ENCODE measurements around the gene MGRN1.

The MGRN1 gene

DNA sequence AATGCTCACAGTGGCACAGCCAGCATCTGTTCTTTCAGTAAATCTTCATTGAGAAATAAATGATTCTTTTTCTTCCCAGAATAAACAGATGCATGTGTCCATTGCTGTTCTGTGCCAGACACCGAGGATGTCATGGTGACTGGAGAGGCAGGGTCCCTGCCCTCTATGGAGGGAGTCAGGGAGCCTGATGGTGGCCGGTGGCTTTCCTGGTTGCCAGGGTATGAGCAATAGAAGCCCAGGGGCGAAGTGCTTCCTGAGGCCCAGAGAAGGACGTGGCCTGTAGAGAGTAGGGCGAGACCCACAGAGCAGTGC is 38.8 kb downstream of the MGRN1 start:
- Histone ChIP-seq H3K27me3 (replicated peaks; ENCODE audit: control insufficient read depth, insufficient read depth, low read length) (no peaks in the 10 kb centered on the region), H3K36me3 (ENCODE audit: control insufficient read depth, insufficient read depth, low read length) (peaks cover 36% of the 10 kb centered on the region), H3K4me3 (replicated peaks; ENCODE audit: low read depth, low read length) (no peak overlapping the region)
- TF ChIP-seq, protein P1, sequence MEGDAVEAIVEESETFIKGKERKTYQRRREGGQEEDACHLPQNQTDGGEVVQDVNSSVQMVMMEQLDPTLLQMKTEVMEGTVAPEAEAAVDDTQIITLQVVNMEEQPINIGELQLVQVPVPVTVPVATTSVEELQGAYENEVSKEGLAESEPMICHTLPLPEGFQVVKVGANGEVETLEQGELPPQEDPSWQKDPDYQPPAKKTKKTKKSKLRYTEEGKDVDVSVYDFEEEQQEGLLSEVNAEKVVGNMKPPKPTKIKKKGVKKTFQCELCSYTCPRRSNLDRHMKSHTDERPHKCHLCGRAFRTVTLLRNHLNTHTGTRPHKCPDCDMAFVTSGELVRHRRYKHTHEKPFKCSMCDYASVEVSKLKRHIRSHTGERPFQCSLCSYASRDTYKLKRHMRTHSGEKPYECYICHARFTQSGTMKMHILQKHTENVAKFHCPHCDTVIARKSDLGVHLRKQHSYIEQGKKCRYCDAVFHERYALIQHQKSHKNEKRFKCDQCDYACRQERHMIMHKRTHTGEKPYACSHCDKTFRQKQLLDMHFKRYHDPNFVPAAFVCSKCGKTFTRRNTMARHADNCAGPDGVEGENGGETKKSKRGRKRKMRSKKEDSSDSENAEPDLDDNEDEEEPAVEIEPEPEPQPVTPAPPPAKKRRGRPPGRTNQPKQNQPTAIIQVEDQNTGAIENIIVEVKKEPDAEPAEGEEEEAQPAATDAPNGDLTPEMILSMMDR (IDR thresholded peaks at IDR 0.05; ENCODE audit: insufficient read depth, low read length, poor library complexity, severe bottlenecking) = no peak
- DNase-seq (ENCODE audit: extremely low read depth, insufficient read length) = no peak

GRCh38 chr16:4663777-4664465 is 39.3 kb downstream of the MGRN1 start:
- no peak for DNase-seq (ENCODE audit: extremely low read depth, insufficient read length)
- H3K4me3 ChIP-seq (replicated peaks; ENCODE audit: low read depth, low read length) = no peak overlapping the region
- TF ChIP-seq, protein P1 (IDR thresholded peaks at IDR 0.05; ENCODE audit: insufficient read depth, low read length, poor library complexity, severe bottlenecking) = no peak

GRCh38 chr16:4664538-4665418 is 40.2 kb downstream of the MGRN1 start:
- Histone ChIP-seq H3K4me3 (replicated peaks; ENCODE audit: low read depth, low read length) (no peak overlapping the region; the same call in 1 of the 2 replicates), H3K27me3 (replicated peaks; ENCODE audit: control insufficient read depth, insufficient read depth, low read length) (no peaks in the 10 kb centered on the region), H3K36me3 (ENCODE audit: control insufficient read depth, insufficient read depth, low read length) (peaks cover 35% of the 10 kb centered on the region)
- TF ChIP-seq, protein P1 (IDR thresholded peaks at IDR 0.05; ENCODE audit: insufficient read depth, low read length, poor library complexity, severe bottlenecking) = no peak
- DNase-seq (ENCODE audit: extremely low read depth, insufficient read length) = no peak

More at GRCh38 chr16:4663777-4664465, 39.3 kb downstream of the MGRN1 start:
- H3K27me3 ChIP-seq (replicated peaks; ENCODE audit: control insufficient read depth, insufficient read depth, low read length) = no peaks in the 10 kb centered on the region
- peaks cover 34% of the 10 kb centered on the region for H3K36me3 ChIP-seq (ENCODE audit: control insufficient read depth, insufficient read depth, low read length)

DNA sequence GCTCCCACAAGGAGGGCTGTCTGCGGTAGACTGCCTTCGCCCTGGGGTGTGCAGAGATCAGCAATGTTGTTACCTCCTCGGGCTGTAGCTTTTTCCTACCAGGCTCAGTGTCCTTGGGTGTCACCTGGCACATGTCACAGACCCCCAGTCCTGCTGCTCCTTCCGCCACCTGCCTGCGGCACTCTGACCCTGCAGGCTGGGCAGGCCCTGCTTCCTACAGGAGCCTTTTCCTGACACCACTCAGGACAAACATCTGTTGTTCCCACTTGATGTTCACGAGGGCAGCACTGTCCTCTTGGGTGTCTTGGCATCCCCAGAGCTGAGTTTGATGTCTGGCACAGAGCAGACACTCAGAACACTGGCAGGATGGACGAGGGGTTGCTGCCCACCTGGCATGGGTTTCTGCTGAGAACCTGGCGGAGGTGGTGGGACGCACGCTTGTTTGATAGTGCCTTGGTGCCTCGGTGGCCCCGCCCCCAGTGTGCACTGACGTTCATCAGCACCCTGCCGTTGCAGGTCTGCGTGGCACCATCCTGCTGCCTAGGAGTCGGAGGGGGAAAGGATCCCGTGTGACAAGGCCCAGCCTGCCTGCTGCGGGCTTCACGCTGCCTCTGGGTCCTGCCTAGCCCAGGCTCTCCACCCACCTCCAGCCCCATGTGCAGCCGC is 42.0 kb downstream of the MGRN1 start:
- no peak overlapping the region for H3K4me3 ChIP-seq (replicated peaks; ENCODE audit: low read depth, low read length)
- TF ChIP-seq, protein P1 (IDR thresholded peaks at IDR 0.05; ENCODE audit: insufficient read depth, low read length, poor library complexity, severe bottlenecking) = no peak
- no peaks in the 10 kb centered on the region for H3K27me3 ChIP-seq (replicated peaks; ENCODE audit: control insufficient read depth, insufficient read depth, low read length)
- no peak for DNase-seq (ENCODE audit: extremely low read depth, insufficient read length)
- H3K36me3 ChIP-seq (ENCODE audit: control insufficient read depth, insufficient read depth, low read length) = peaks cover 38% of the 10 kb centered on the region

GRCh38 chr16:4667203-4667963 is 42.8 kb downstream of the MGRN1 start:
- TF ChIP-seq, protein P1 (IDR thresholded peaks at IDR 0.05; ENCODE audit: insufficient read depth, low read length, poor library complexity, severe bottlenecking) = no peak
- Histone ChIP-seq H3K27me3 (replicated peaks; ENCODE audit: control insufficient read depth, insufficient read depth, low read length) (no peaks in the 10 kb centered on the region), H3K4me3 (replicated peaks; ENCODE audit: low read depth, low read length) (no peak overlapping the region), H3K36me3 (ENCODE audit: control insufficient read depth, insufficient read depth, low read length) (peaks cover 37% of the 10 kb centered on the region)
- no peak for DNase-seq (ENCODE audit: extremely low read depth, insufficient read length)
